GM18870 (cell line): ENCODE measurements around the gene ISL2.

Experiments used
- ATAC-seq: cut with Tn5 transposase; IDR thresholded peaks from one replicate; pipeline ENCODE4 v1.9.1; 2021; ENCODE audit warnings: moderate library complexity; ENCODE audit not compliant: unreplicated experiment

The ISL2 gene

GRCh38 chr15:76368122-76368621 is 31.6 kb downstream of the ISL2 start:
- ATAC-seq = no peak

- no peak for ATAC-seq
Observed at GRCh38 chr15:76376029-76376428, 39.5 kb downstream of the ISL2 start.

DNA sequence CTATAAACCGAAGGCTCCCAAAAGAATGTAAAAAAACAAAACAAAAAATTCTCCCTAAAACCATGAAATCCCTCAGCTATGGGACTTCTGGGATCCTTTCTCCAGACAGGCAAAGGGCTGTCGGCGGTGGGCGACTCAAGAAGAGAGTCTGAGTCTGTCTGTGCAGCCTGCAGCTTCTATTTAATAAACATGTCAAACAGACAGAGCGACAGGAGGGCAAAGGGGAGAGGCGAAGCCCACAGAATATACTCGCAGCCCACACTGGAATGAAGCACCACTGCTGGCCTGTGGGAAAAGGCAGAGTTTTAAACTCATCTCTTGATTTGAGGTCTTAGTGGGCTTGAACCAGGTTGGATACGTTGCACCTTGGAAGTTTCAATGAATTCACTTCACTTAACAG is 40.2 kb downstream of the ISL2 start:
- ATAC-seq = no peak

- no peak for ATAC-seq
Observed at GRCh38 chr15:76377217-76377616, 40.6 kb downstream of the ISL2 start.

GRCh38 chr15:76377751-76378150 is 41.2 kb downstream of the ISL2 start:
- no peak for ATAC-seq

DNA sequence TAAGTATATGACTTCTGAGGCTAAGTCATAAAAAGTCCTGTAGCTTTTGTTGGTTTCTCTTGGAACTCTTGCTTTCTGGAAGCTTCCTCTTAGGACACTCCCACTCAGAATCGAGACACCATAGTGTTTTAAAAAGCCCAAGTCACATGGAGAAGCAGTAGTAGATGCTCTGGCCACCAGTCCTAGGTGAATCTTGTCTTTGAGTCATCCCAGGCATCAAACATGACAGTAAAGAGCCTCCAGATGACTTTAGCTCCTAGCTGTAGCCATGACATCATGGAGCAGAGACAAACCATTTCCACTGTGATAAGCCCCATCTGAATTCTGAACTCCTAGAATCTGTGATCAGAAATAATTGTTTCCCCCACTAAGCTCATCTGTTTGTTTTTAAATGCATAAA is 42.1 kb downstream of the ISL2 start:
- no peak for ATAC-seq

DNA sequence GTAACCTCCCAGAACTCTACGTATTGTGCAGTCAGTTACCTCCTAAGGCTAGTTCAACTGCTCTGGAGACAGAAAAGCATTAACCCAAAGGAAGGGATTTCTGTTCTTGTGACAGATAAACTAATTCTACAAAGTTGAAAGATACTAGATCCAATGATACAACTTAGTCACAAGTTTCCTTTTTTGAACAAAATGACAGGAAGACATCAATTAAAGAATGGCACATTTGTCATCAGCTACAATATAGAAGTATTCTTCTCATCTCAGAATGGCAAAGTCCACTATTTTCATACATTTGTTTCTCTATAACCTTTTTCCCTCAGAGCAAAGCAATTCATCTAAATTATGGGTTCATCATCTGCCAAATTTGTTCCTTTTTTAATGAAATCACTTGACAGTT is 43.7 kb downstream of the ISL2 start:
- ATAC-seq = no peak

GRCh38 chr15:76381366-76381765 is 44.8 kb downstream of the ISL2 start:
- ATAC-seq = no peak

GRCh38 chr15:76382987-76383728 is 46.6 kb downstream of the ISL2 start:
- no peak for ATAC-seq

DNA sequence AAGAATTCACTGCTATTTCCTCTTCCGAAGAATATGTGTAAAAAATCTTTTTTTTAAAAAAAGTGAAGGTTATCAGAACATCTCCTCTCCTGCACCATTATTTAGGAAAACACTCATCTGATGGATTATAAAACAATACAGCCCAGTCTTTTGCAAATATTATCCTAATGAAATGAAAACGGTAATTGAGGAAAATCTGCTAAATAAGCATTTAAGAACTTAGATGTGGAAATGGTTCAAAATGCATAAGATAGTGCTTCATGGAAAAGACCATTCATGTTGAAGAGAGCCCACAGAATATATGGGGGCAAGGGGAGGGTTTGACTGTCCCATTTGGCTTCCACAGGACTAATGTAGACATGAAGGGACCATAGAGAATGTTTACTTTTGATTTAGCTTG is 47.8 kb downstream of the ISL2 start:
- ATAC-seq = no peak

- no peak for ATAC-seq
Observed at GRCh38 chr15:76386178-76386577, 49.6 kb downstream of the ISL2 start.

DNA sequence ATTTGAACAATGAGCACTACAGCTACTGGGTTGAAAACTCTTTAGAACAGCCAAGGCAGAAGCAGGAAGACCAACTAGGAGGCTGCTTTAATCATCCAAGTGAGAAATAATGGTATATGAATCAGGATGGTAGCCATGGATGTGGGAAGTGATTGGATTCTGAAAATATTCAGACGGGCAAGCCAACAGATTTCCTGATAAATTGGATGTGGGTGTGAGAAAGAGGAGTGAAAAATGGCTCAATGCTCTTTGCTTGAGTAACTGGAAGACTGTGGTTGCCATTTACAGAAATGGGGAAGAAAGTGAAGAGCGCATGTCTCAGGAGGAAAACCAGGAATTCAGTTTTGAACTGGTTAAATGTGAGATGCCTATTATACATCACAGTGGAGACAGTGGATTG is 50.4 kb downstream of the ISL2 start:
- no peak for ATAC-seq

GRCh38 chr15:76390571-76390970 is 54.0 kb downstream of the ISL2 start:
- no peak for ATAC-seq

- ATAC-seq = no peak
Observed at GRCh38 chr15:76391309-76391708, 54.7 kb downstream of the ISL2 start.

GRCh38 chr15:76391847-76392246 is 55.3 kb downstream of the ISL2 start:
- no peak for ATAC-seq
